Calu3 (cell line): ENCODE results near the gene UBR3. TPM values are rescaled to one million over a fixed set of nuclear protein-coding genes. Genes with fewer than 3 reads are reported as not detected.
"Not testable (repeated sequence)": the region's sequence is repeated elsewhere in the genome, so short reads cannot be mapped to it uniquely, and the experiment has no call there.

Source experiments
- BruUV-seq: library from RNA; stranded (reverse); fragments of 400-500 nt; replicated peaks from 2 replicates; lab custom pipeline; 2021; lab: Mats Ljungman, UMichigan
- CTCF ChIA-PET: fragments of 300-600 bp; sonication (Branson Sonifier 250); formaldehyde crosslinking; loops from one replicate; lab custom pipeline; 2022; ENCODE audit warnings: antibody characterized with exemption; lab: Charles Lee
- DNase-seq: peaks from one replicate; pipeline ENCODE4 v3.0.0; 2022
- H3K27ac Mint-ChIP-seq: one replicate; pipeline ENCODE4 v1.8.0; 2022; ENCODE audit warnings: mixed read lengths; ENCODE audit not compliant: unreplicated experiment
- H3K27me3 Mint-ChIP-seq: one replicate; pipeline ENCODE4 v1.8.0; 2022; ENCODE audit warnings: mixed read lengths; ENCODE audit not compliant: unreplicated experiment
- H3K36me3 Mint-ChIP-seq: one replicate; pipeline ENCODE4 v1.8.0; 2022; ENCODE audit warnings: mild to moderate bottlenecking, moderate library complexity, mixed read lengths; ENCODE audit not compliant: insufficient read depth, unreplicated experiment
- H3K4me1 Mint-ChIP-seq: one replicate; pipeline ENCODE4 v1.8.0; 2022; ENCODE audit warnings: mild to moderate bottlenecking, low read depth, mixed read lengths; ENCODE audit not compliant: unreplicated experiment
- H3K4me3 Mint-ChIP-seq: one replicate; pipeline ENCODE4 v1.8.0; 2022; ENCODE audit warnings: mild to moderate bottlenecking, low read depth, moderate library complexity, mixed read lengths; ENCODE audit not compliant: unreplicated experiment
- H3K9me3 Mint-ChIP-seq: one replicate; pipeline ENCODE4 v1.8.0; 2022; ENCODE audit warnings: low read depth, mixed read lengths; ENCODE audit not compliant: unreplicated experiment
- intact Hi-C: fragments of 100-400 bp; cut with micrococcal nuclease; formaldehyde crosslinking; loops from one replicate; pipeline ENCODE4 v1.10.0; 2022; ENCODE audit not compliant: unreplicated experiment
- total RNA-seq: library from RNA; stranded (reverse); gene quantifications from 2 replicates; pipeline ENCODE4 v1.2.3, GENCODE V29; 2022
- TF ChIP-seq, protein P1 (sequence below): fragments of 200-600 bp; IDR thresholded peaks from one replicate; pipeline ENCODE4 v1.8.0; 2022; ENCODE audit warnings: antibody characterized with exemption; ENCODE audit not compliant: unreplicated experiment

The UBR3 gene
- total RNA-seq, 1 experiment from 2014 or later = 33.1 TPM

DNA sequence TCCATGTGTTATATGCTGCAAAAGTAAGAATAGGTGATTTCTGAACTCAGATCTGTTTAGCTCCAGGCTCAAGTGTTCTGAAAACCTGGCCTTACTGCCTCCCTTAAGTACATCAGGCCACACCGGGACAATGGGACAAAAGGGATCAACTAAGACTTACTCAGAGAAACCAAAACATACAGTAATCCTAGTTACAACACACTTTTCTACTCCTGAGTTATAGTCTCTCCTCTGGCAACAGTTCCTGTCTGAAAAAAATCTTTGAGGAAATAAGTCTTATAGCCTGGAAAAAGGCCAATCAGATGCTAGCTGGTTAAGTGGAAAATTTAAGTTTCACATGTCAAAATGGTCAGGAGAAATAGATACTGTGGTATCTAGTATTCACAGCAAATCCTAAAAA, 8.1 kb upstream of the UBR3 start:
- TF ChIP-seq, protein P1, sequence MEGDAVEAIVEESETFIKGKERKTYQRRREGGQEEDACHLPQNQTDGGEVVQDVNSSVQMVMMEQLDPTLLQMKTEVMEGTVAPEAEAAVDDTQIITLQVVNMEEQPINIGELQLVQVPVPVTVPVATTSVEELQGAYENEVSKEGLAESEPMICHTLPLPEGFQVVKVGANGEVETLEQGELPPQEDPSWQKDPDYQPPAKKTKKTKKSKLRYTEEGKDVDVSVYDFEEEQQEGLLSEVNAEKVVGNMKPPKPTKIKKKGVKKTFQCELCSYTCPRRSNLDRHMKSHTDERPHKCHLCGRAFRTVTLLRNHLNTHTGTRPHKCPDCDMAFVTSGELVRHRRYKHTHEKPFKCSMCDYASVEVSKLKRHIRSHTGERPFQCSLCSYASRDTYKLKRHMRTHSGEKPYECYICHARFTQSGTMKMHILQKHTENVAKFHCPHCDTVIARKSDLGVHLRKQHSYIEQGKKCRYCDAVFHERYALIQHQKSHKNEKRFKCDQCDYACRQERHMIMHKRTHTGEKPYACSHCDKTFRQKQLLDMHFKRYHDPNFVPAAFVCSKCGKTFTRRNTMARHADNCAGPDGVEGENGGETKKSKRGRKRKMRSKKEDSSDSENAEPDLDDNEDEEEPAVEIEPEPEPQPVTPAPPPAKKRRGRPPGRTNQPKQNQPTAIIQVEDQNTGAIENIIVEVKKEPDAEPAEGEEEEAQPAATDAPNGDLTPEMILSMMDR = no peak
- DNase-seq = no peak
- no peak overlapping the region for H3K27ac Mint-ChIP-seq
- BruUV-seq = no TSS peak
- CTCF ChIA-PET = interaction anchor here (0.6 kb wide), 1 partner anchor 60 kb away, joined by 8 read pairs; no protein-coding TSS in a partner anchor
- H3K9me3 Mint-ChIP-seq = no peaks in the 10 kb centered on the region
- H3K4me1 Mint-ChIP-seq = peaks cover 20% of the 10 kb centered on the region
- intact Hi-C loops = no loop called here
- H3K27me3 Mint-ChIP-seq = no peaks in the 10 kb centered on the region
- H3K4me3 Mint-ChIP-seq = no peak overlapping the region
- H3K36me3 Mint-ChIP-seq = peaks cover 41% of the 10 kb centered on the region

DNA sequence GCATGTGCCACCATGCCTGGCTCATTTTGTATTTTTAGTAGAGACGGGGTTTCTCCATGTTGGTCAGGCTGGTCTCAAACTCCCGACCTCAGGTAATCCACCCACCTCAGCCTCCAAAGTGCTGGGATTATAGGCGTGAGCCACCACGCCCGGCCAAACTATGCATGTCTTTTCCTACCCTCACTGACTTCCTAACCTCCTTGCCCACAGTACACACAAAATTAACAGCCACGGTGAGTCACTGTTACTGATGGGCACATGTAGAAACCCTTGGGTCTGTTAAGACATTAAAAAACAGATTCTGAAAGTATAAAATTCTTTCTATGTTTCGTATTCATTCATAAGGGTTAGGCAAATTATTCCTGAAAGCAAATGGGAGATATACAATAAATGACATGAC, 7.2 kb upstream of the UBR3 start:
- DNase-seq = peak; percentile 32
- Mint-ChIP-seq H3K36me3 (peaks cover 45% of the 10 kb centered on the region), H3K4me3 (peak overlapping the region; percentile 26), H3K4me1 (peaks cover 23% of the 10 kb centered on the region)
- H3K27ac Mint-ChIP-seq, H3K27me3 Mint-ChIP-seq, CTCF ChIA-PET, BruUV-seq, H3K9me3 Mint-ChIP-seq, intact Hi-C loops: not testable (repeated sequence)

GRCh38 chr2:169822036-169822435, 5.2 kb upstream of the UBR3 start:
- Mint-ChIP-seq H3K27me3 (no peaks in the 10 kb centered on the region), H3K4me1 (peaks cover 32% of the 10 kb centered on the region), H3K4me3 (no peak overlapping the region), H3K27ac (no peak overlapping the region), H3K36me3 (peaks cover 48% of the 10 kb centered on the region), H3K9me3 (peaks cover 2% of the 10 kb centered on the region)
- CTCF ChIA-PET = interaction anchor here (0.7 kb wide), 1 partner anchor 370 kb away, joined by 3 read pairs; no protein-coding TSS in a partner anchor
- TF ChIP-seq, protein P1 = no peak
- no TSS peak for BruUV-seq
- DNase-seq = no peak
- intact Hi-C loops = no loop called here

- H3K4me1 Mint-ChIP-seq = peaks cover 32% of the 10 kb centered on the region
- CTCF ChIA-PET = interaction anchor here (0.6 to 0.7 kb wide), 2 partner anchors 370 to 570 kb away, joined by 3 to 7 read pairs; no protein-coding TSS in a partner anchor
- DNase-seq = no peak
- TF ChIP-seq, protein P1 = no peak
- peaks cover 2% of the 10 kb centered on the region for H3K9me3 Mint-ChIP-seq
- peaks cover 53% of the 10 kb centered on the region for H3K36me3 Mint-ChIP-seq
- intact Hi-C loops = no loop called here
- no TSS peak for BruUV-seq
- no peak overlapping the region for H3K27ac Mint-ChIP-seq
- H3K27me3 Mint-ChIP-seq = no peaks in the 10 kb centered on the region
- peak overlapping the region; percentile 90 for H3K4me3 Mint-ChIP-seq
These were observed 4.4 kb upstream of the UBR3 start for GRCh38 chr2:169822785-169823392.

DNA sequence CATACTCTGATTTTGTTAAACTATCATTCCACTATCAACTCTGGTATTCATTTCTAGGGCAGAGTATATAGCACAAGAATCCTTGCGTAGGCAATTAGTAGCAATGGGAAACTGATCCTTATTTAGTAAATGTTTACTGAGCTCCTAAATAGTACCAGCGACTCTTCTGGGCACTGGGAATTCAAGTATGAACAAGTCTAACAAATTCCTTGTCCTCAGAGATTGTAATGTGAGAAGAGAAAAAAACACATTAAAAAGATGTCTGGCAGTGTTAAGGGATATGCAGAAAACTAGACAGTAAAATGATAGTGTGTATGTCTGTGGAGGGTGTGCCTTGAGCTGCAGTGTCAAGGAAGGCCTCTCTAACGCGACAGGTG, 3.3 kb upstream of the UBR3 start:
- H3K4me1 Mint-ChIP-seq = peaks cover 40% of the 10 kb centered on the region
- peak overlapping the region; percentile 40 for H3K27ac Mint-ChIP-seq
- H3K27me3 Mint-ChIP-seq = no peaks in the 10 kb centered on the region
- no peak for DNase-seq
- peaks cover 2% of the 10 kb centered on the region for H3K9me3 Mint-ChIP-seq
- CTCF ChIA-PET = no interaction called here
- peaks cover 61% of the 10 kb centered on the region for H3K36me3 Mint-ChIP-seq
- intact Hi-C loops = loop anchor here (2.0 kb wide), 1 partner anchor 105 kb away; no protein-coding TSS in a partner anchor
- H3K4me3 Mint-ChIP-seq = peak overlapping the region; percentile 90
- TF ChIP-seq, protein P1 = no peak
- TSS peak; percentile 64 for BruUV-seq
